IPS-18c (cell line): Measurements from ENCODE around the gene ANKRD6.

Experiments used
- H3K4me3 ChIP-seq: 2 replicates; pipeline ENCODE4 v1.7.0; 2013; ENCODE audit warnings: low read depth, mild to moderate bottlenecking, low read length, moderate library complexity; ENCODE audit not compliant: insufficient read depth
- H3K9me3 ChIP-seq: one replicate; pipeline ENCODE4 v1.6.1; 2013; ENCODE audit warnings: mild to moderate bottlenecking, low read length, moderate library complexity; ENCODE audit not compliant: control insufficient read depth, insufficient read depth

ANKRD6 gene

GRCh38 chr6:89675949-89676748 lies 243.2 kb downstream of the ANKRD6 start:
- no peaks in the 10 kb centered on the region for H3K9me3 ChIP-seq
- H3K4me3 ChIP-seq, result no peak overlapping the region

- H3K9me3 ChIP-seq, result no peaks in the 10 kb centered on the region
- no peak overlapping the region for H3K4me3 ChIP-seq
Measured at GRCh38 chr6:89678531-89678930, 245.6 kb downstream of the ANKRD6 start.

DNA sequence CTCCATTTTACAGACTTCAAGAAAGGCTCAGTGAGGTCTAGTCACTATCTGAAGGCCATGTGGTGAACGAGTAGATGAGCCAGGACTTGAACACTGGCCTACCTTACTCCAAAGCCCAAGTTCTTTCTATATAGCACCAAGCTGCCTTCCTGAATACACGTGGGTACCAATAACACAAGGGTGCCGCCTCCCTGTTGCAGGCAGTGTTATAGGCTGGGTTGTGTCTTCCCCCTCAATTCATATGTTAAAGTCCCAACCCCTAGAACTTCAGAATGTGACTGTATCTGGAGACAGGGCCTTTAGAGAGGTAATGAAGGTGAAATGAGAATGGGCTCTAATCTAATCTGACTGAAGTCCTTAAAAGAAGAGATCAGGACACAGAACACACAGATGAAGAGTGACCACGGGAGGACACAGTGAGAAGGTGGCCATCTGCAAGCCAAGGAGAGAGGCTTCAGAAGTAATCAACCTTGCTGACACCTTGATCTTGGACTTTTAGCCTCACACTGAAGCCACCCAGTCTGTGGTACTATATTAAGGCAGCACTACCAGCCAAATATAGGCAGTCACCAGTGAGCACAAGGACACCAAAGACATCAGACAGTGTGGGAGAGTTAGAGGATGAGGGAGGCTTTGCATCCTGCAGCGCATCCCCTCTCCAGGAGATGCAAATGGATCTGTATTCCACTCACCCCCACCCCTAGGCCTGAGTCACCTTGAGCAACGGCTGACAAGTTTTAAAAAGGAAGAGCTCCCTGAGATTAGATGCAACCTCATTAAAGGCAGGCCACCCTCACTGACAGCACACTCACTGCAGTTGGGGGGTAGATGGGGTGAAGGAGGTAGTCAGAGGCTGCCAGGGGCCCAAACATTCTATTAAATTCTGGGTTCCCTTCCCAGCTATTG lies 246.5 kb downstream of the ANKRD6 start:
- H3K9me3 ChIP-seq, result no peaks in the 10 kb centered on the region
- no peak overlapping the region for H3K4me3 ChIP-seq

DNA sequence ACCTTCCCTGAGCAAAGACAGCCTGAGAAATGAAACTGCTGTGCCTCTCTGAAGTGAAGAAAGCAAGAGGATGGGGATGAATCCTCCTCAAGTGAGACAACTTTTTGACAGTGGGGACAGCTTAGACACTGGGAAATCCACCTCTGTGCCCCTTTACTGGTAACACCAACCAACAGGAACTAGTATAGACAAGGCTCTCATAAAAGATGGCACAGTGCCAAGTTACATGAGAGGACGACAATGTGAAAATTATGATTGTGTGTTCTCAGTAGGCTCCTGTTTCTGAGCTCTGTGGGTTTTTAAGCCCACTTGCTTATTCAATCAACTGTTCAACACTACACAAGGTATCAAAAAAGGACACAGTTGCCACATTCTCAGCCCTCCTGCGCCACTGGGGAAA lies 247.2 kb downstream of the ANKRD6 start:
- H3K4me3 ChIP-seq, result no peak overlapping the region
- no peaks in the 10 kb centered on the region for H3K9me3 ChIP-seq

DNA sequence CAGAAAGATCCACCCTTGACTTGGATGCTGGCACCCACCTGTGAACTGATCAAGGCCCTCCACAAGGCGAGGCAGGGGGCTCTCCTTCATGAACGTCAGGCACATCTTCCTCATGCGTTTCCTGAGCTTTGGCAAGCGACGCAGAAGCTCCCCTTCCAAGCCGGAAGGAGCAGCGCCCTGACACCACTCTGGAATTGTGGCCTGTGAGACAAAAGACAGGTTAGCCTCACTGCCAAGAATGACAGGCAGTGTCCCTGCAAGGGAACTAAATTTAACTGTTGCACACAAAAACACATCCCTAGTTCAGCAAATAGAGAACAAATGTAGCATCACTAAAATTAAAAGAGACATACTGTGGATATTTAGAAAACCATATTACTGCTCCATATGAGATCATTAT lies 247.6 kb downstream of the ANKRD6 start:
- no peak overlapping the region for H3K4me3 ChIP-seq

GRCh38 chr6:89681983-89682564 lies 249.1 kb downstream of the ANKRD6 start:
- Histone ChIP-seq H3K9me3 (no peaks in the 10 kb centered on the region), H3K4me3 (no peak overlapping the region)

More for the DNA sequence above, 247.6 kb downstream of the ANKRD6 start:
- no peaks in the 10 kb centered on the region for H3K9me3 ChIP-seq

DNA sequence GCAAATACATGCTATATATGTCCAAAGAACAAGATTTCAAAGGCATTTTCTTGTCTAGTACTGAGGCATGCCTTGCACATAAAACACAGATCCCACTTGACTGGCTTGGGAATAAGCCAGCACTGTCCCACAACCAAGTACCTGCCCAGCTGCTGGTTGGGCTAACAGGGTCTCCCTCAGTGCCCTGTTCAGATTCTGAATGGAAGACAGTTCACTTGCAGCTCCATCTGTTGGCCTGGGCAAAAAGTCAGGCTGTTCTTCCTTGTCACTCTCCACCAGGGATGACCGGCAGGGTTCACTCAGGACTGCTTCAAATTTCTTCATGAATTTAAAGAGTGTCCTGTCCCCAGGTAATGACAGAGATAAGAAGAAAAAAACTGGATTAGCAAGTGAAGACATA lies 250.0 kb downstream of the ANKRD6 start:
- no peaks in the 10 kb centered on the region for H3K9me3 ChIP-seq

More for the DNA sequence above, 250.0 kb downstream of the ANKRD6 start:
- H3K4me3 ChIP-seq, result no peak overlapping the region
